ENCODE measurements around the gene CLIP2. TPM values are rescaled to one million over a fixed set of nuclear protein-coding genes. Genes with fewer than 3 reads are reported as not detected.

Gene CLIP2
- total RNA-seq (2022; extraction: Qiagen RNA extraction): 11.9 to 18.2 TPM (median 15.5 TPM) in 5 replicates

GRCh38 chr7:74289018-74289658 is at the start of gene CLIP2:
TSS of gene CLIP2 (plus strand) at chr7:74289407. CDS start at chr7:74317547, 28,140 bp downstream.

GRCh38 chr7:74254129-74254857 is 34.9 kb upstream of the CLIP2 start, which contains the start of gene RFC2:
TSS of gene RFC2 (minus strand) at chr7:74254399. CDS start at chr7:74254383, 16 bp downstream.

GRCh38 chr7:74453322-74454011 is 164.3 kb downstream of the CLIP2 start, which contains the start of gene GTF2IRD1:
TSS of gene GTF2IRD1 (plus strand) at chr7:74453906. CDS start at chr7:74508081, 54,175 bp downstream.

Other genes starting within 250 kb of the CLIP2 start
- gene LIMK1, start 205.6 kb upstream of the CLIP2 start, total RNA-seq (2022; extraction: Qiagen RNA extraction): 27.2 to 33.3 TPM (median 31.9 TPM) in 5 replicates
- 298 to 323 TPM (median 306 TPM) in 5 replicates for gene EIF4H, start 115.1 kb upstream of the CLIP2 start, total RNA-seq (2022; extraction: Qiagen RNA extraction)
- gene LAT2, start 79.4 kb upstream of the CLIP2 start, total RNA-seq (2022; extraction: Qiagen RNA extraction): 0.69 to 1.4 TPM (median 1.1 TPM) in 5 replicates
- 53.3 to 64.9 TPM (median 54.5 TPM) in 5 replicates for gene RFC2, start 35.0 kb upstream of the CLIP2 start, total RNA-seq (2022; extraction: Qiagen RNA extraction)
- gene GTF2IRD1, start 164.5 kb downstream of the CLIP2 start, total RNA-seq (2022; extraction: Qiagen RNA extraction): 19.6 to 25.4 TPM (median 22.0 TPM) in 5 replicates